HG02884 (cell line): ENCODE measurements around the gene KASH5.
"Not testable (repeated sequence)": the region's sequence is repeated elsewhere in the genome, so short reads cannot be mapped to it uniquely, and the experiment has no call there.

ENCODE experiments used
- ATAC-seq: cut with Tn5 transposase; IDR thresholded peaks from one replicate; pipeline ENCODE4 v1.9.1; 2021; ENCODE audit warnings: mild to moderate bottlenecking, moderate library complexity; ENCODE audit not compliant: unreplicated experiment

The KASH5 gene

DNA sequence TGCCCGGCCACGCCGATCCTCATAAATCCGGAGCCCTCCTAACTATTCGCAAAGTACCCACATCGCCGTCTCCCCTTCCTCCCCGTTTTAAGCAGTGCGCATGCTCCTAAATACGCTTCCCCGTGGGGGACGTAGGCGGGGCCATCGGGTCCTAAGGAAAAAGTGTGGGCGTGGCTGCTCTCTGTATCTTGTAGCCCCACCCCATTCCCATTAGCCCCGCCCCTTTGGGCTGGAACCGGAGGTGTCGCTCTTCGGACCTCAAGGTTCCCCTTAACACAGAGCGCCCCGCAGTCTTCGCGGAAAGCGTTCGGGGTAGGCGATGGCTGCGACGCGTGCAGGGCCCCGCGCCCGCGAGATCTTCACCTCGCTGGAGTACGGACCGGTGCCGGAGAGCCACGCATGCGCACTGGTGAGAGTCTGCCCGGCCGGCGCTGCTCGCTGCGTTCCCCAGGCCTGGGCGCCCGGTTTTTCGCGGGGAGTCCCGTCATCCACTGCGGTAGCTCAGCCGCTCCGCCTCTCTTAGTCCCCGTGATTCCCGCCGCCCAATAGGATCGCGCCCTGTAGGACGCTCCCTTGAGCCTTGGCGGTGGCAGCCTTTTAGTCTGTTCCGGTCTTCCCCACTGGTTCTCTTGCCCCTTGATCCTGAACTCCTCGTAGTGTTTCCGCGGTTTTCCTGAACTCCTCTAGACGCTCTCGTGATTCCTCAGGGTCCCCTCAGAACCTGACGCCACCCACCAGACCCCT, 65.1 kb downstream of the KASH5 start, which contains the start of gene ALDH16A1:
Gene ALDH16A1 (plus strand): TSS at position 213 of the 744 bp plus-strand sequence. CDS start 107 bp downstream, at position 320.
- peak; percentile 77 for ATAC-seq

- ATAC-seq = no peak
Observed at GRCh38 chr19:49453757-49454240, 65.8 kb downstream of the KASH5 start.

DNA sequence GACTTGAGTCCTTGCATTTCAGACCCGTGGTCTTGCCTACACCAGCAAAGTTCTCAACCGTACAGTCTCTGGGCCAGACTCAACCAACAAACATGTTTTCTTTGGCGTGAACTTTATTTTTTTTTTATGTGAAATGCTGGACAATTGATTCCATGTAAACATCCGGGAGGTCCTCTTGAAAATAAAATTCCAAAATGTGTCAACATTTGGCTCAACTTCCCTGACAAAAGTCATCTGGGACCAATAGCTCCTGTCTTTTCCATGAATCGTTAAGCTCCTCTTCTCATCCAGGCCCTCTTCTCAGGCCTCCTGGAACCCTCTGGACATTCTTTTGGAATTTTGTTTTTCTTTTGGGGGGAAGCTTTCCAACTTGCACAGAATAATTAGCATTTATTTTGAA, 67.7 kb downstream of the KASH5 start:
- no peak for ATAC-seq

GRCh38 chr19:49456326-49456725, 68.3 kb downstream of the KASH5 start:
- ATAC-seq = no peak

DNA sequence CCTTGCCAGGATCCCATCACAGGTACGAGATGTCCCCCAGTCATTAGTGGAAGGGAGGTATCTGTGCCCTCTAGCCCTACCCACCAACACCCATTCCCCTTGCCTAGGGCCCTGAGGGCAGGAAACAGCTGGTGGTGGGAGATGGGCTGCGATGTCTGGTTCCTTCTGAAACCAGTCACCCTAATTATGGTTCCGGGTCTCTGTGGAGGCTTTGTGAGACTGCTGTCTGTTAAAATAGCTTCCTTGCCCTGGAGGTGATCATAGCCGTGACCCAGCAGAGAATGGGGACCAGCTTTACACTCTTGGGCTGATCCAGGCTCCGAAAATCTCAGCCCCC, 70.5 kb downstream of the KASH5 start:
- ATAC-seq = no peak

DNA sequence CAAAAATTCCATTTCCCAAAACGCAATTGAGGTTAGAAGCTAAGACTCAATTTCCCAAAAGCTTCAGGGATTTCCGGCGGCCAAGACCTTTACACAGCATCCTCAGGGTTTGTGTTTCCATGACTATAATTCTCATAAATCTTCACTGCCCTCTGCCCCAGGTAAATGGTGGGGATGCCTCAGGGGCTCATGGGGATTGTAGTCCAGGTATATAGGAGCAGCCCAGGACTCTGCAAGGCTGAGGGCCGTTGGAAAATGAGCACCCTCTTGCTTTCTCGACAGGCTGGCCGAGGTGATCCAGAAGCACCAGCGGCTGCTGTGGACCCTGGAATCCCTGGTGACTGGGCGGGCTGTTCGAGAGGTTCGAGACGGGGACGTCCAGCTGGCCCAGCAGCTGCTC, 71.3 kb downstream of the KASH5 start:
- no peak for ATAC-seq

DNA sequence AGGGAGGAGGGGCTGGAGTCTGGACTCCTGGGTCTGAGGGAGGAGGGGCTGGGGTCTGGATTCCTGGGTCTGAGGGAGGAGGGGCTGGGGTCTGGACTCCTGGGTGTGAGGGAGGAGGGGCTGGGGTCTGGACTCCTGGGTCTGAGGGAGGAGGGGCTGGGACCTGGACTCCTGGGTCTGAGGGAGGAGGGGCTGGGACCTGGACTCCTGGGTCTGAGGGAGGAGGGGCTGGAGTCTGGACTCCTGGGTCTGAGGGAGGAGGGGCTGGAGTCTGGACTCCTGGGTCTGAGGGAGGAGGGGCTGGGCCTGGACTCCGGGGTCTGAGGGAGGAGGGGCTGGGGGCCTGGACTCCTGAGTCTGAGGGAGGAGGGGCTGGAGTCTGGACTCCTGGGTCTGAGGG, 73.1 kb downstream of the KASH5 start:
- ATAC-seq = not testable (repeated sequence)

GRCh38 chr19:49461656-49462055, 73.6 kb downstream of the KASH5 start:
- no peak for ATAC-seq

DNA sequence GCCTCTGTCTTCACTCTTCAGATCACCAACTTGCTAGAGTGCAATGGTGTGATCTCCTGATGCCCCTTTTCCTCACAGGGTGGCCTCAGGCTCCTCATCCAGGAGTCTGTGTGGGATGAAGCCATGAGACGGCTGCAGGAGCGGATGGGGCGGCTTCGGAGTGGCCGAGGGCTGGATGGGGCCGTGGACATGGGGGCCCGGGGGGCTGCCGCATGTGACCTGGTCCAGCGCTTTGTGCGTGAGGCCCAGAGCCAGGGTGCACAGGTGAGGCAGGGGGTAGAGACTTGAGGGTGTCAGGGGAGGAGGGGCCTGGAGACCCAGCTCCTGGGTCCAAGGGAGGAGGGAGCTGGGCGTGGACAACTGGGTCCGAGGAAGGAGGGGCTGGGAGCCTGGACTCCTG, 74.4 kb downstream of the KASH5 start:
- no peak for ATAC-seq

DNA sequence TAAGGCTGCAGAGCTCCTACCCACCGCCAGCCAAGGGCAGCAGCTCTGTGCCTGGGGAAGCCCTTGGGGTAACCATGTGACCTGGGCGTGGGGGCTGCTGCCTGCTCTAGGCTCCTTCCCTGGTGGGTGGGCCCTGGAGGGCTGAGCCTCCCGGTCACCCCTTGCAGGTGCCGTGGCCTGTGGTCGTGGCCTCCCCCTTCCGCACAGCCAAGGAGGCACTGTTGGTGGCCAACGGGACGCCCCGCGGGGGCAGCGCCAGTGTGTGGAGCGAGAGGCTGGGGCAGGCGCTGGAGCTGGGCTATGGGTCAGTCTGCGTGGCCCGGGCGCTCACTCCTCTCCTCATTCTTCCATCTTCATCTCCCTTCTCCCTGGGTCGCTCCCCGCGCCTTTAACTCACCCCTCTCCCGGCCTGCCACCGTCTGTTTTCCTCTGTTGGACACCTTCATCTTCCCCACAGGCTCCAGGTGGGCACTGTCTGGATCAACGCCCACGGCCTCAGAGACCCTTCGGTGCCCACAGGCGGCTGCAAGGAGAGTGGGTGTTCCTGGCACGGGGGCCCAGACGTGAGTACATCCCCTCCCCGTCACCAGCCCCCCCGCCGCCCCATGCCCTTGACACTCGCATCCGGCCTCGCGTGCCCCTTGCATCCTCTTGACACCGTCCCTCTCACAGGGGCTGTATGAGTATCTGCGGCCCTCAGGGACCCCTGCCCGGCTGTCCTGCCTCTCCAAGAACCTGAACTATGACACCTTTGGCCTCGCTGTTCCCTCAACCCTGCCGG, 76.1 kb downstream of the KASH5 start:
- no peak for ATAC-seq

DNA sequence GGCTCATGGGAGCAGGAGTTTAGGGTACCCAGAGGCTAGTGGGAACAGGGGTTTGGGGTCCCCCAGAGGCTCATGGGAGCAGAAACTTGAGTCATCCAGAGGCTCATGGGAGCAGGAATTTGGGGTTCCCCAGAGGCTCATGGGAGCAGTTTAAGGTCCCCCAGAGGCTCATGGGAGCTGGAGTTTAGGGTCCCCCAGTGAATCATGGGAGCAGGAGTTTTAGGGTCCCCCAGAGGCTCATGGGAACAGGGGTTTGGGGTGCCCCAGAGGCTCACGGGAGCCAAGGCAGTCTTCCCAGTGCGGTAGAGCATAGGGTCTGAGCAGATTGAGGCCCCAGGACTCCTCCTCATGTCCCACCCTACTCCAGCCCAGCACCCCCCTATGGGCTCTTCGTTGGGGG, 77.3 kb downstream of the KASH5 start:
- ATAC-seq = no peak
